ENCODE measurements around the gene GRIN2B. TPM values are rescaled to one million over a fixed set of nuclear protein-coding genes. Genes with fewer than 3 reads are reported as not detected.

The GRIN2B gene
- total and polyA plus RNA-seq, 4 donors = under 0.01 to 0.03 (median 0.01) TPM; not detected in 1

GRCh38 chr12:13950502-13950901 is 30.9 kb downstream of the GRIN2B start:
- TF ChIP-seq MAX (IDR thresholded peaks at IDR 0.05) (no peak), CTCF (IDR thresholded peaks at IDR 0.05; ENCODE audit: low read depth, low read length, missing input control) (no peak), EGR1 (IDR thresholded peaks at IDR 0.05; ENCODE audit: low read depth in 2 of 2) (no peak), JUND (IDR thresholded peaks at IDR 0.05) (peak in 1 of 2 donors; percentile 38), YY1 (IDR thresholded peaks at IDR 0.05) (no peak), HNF4A (conservative IDR thresholded peaks at IDR 0.05) (peak in 1 of 2 donors; percentile 59), FOXA2 (IDR thresholded peaks at IDR 0.05) (no peak), FOXA1 (IDR thresholded peaks at IDR 0.05) (no peak)
- Histone ChIP-seq H3K36me3 (ENCODE audit: control insufficient read depth in 4 of 4, insufficient read depth in 3 of 4, low read depth in 1 of 4, low read length in 3 of 4) (no peaks in the 10 kb centered on the region), H3K27me3 (ENCODE audit: control insufficient read depth in 4 of 4, insufficient read depth in 4 of 4, low read length in 3 of 4) (no peaks in the 10 kb centered on the region), H3K4me1 (ENCODE audit: control insufficient read depth in 4 of 4, insufficient read depth in 4 of 4, low read length in 3 of 4) (peaks cover 4 to 9% (median 5%) of the 10 kb centered on the region in 4 donors), H3K9me3 (ENCODE audit: control insufficient read depth in 4 of 4, low read length in 3 of 4) (no peaks in the 10 kb centered on the region), H3K4me3 (ENCODE audit: low read depth in 1 of 3, low read length in 3 of 3) (no peak overlapping the region), H3K27ac (ENCODE audit: low read depth in 1 of 2, low read length in 2 of 2) (no peak overlapping the region), H3K9ac (ENCODE audit: low read depth in 1 of 2, low read length in 2 of 2) (no peak overlapping the region)
- DNase-seq (ENCODE audit: low spot score) = no peak
- WGBS = 19% methylated on average over 1 of the region's 1 CpG

- no peaks in the 10 kb centered on the region for H3K36me3 ChIP-seq (ENCODE audit: control insufficient read depth in 4 of 4, insufficient read depth in 3 of 4, low read depth in 1 of 4, low read length in 3 of 4)
- H3K9ac ChIP-seq (ENCODE audit: low read depth in 1 of 2, low read length in 2 of 2) = no peak overlapping the region
- no peaks in the 10 kb centered on the region for H3K27me3 ChIP-seq (ENCODE audit: control insufficient read depth in 4 of 4, insufficient read depth in 4 of 4, low read length in 3 of 4)
- no peak for DNase-seq (ENCODE audit: low spot score)
- no peaks in the 10 kb centered on the region for H3K9me3 ChIP-seq (ENCODE audit: control insufficient read depth in 4 of 4, low read length in 3 of 4)
- H3K4me1 ChIP-seq (ENCODE audit: control insufficient read depth in 4 of 4, insufficient read depth in 4 of 4, low read length in 3 of 4) = peaks cover 0 to 3% (median 2%) of the 10 kb centered on the region in 4 donors
- WGBS = 89% methylated on average over 4 of the region's 4 CpGs
- no peak overlapping the region for H3K4me3 ChIP-seq (ENCODE audit: low read depth in 1 of 3, low read length in 3 of 3)
- TF ChIP-seq SP1 (IDR thresholded peaks at IDR 0.05) (no peak), TAF1 (conservative IDR thresholded peaks at IDR 0.05) (no peak), JUND (IDR thresholded peaks at IDR 0.05) (no peak), ZBTB33 (IDR thresholded peaks at IDR 0.05) (no peak), REST (IDR thresholded peaks at IDR 0.05) (no peak), EGR1 (IDR thresholded peaks at IDR 0.05; ENCODE audit: low read depth in 2 of 2) (no peak), ATF3 (IDR thresholded peaks at IDR 0.05) (no peak), YY1 (IDR thresholded peaks at IDR 0.05) (no peak), HNF4G (IDR thresholded peaks at IDR 0.05) (no peak), RAD21 (IDR thresholded peaks at IDR 0.05) (no peak), MAX (IDR thresholded peaks at IDR 0.05) (no peak), FOXA1 (IDR thresholded peaks at IDR 0.05) (no peak), FOXA2 (IDR thresholded peaks at IDR 0.05) (no peak)
- no peak overlapping the region for H3K27ac ChIP-seq (ENCODE audit: low read depth in 1 of 2, low read length in 2 of 2)
Observed at GRCh38 chr12:13948621-13949020, 32.8 kb downstream of the GRIN2B start.

All from liver (tissue), 9 donors.